HUDEP-2 (cell line): ENCODE results near the gene DGKZ.

ENCODE experiments used
- DNase-seq, 76 experiments: peaks; one replicate each; lab custom pipeline; 2025; ENCODE audit not compliant: unreplicated experiment in 76 of 76; lab: John Stamatoyannopoulos, UW

Gene DGKZ

DNA sequence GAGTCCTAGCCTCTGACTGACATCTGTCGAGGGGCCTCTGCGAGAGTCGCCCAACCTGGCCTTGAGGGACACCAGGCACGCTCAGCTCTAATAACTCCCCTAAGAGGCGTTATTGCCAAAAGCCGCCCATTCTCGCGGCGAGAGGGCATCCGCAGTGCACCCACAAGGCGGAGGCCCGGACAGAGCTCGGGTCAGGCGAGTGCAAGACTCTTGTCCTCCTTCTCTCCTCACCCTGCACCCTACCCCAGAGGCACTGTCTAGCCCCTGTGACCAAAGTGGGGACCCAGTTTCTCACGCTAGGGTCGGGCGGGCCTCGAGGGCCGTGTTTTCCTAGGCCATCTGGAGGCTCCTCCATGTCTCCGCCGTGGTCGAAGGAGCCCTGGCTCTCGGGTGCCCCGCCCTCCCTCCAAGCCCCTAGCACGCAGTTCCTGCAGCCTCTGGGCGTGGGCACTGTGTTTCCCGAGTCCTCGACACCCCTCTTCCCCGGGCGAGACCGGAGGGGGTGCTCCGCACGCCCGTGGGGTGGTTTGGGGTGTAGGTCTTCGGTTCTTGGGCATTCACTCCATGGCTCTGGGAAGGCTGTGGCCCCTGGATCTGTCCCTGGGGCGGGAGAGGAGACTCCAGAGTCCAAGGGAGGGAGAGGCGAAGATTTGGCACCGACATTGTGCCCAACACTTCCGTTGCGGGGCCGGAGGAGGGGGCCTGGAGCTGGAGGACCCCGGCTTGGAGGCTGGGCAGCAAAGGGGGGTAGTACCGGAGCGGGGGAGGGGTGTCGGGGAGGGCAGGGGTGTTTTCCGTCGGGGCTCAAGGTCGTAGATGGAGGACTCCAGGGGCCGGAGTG is 43.3 kb downstream of the DGKZ start:
- peak in 5 of 76 experiments; percentile 11 to 39 (median 16) for DNase-seq

GRCh38 chr11:46391186-46391577 is 43.9 kb downstream of the DGKZ start:
- no peak for DNase-seq

GRCh38 chr11:46391578-46392420 is 44.5 kb downstream of the DGKZ start, which contains the start of gene CHRM4:
TSS of gene CHRM4 (minus strand) at chr11:46391776. CDS start at chr11:46386557, 5,219 bp downstream.
- peak in 29 of 76 experiments; percentile 7 to 55 (median 27) for DNase-seq

- peak in 71 of 76 experiments; percentile 11 to 86 (median 67) for DNase-seq
These were observed 45.4 kb downstream of the DGKZ start for GRCh38 chr11:46392421-46393230.

GRCh38 chr11:46393231-46393616 is 46.0 kb downstream of the DGKZ start:
- DNase-seq: no peak

DNA sequence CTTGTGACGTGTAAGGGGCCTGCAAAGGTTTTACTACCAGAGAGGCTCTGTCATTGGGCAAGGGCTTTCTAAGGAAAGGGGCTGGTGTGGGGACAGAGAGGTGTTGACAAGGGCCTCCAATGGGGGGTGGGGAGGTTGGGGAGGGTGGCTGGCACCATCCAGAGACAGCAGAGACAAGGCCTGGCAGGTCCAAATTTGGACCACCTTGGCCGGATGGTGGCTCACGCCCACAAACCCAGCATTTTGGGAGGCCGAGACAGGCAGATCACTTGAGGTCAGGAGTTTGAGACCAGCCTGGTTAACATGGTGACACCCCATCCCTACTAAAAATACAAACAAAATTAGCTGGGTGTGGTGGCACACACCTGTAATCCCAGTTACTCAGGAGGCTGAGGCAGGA is 46.5 kb downstream of the DGKZ start:
- DNase-seq: no peak

DNA sequence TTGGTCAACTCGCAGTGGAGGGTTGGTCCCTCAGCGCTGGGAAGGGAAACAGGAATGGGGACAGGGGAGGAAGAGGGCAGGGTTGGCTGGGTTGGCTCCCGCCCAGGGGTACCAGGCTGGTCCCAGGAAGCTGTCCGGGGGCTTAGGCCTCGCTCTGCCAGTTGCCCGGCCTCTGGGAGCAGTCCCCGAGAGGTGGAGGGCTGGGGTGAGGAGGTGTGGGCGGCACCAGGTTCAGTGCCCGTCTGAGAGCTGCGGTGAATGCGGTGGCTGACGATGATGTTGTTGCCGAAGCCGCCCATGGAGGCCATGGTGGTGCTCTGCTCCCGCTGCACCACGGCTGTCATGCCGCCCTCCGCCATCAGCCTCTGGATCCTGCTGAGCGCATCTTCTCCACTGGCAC is 50.3 kb downstream of the DGKZ start:
- no peak for DNase-seq

DNA sequence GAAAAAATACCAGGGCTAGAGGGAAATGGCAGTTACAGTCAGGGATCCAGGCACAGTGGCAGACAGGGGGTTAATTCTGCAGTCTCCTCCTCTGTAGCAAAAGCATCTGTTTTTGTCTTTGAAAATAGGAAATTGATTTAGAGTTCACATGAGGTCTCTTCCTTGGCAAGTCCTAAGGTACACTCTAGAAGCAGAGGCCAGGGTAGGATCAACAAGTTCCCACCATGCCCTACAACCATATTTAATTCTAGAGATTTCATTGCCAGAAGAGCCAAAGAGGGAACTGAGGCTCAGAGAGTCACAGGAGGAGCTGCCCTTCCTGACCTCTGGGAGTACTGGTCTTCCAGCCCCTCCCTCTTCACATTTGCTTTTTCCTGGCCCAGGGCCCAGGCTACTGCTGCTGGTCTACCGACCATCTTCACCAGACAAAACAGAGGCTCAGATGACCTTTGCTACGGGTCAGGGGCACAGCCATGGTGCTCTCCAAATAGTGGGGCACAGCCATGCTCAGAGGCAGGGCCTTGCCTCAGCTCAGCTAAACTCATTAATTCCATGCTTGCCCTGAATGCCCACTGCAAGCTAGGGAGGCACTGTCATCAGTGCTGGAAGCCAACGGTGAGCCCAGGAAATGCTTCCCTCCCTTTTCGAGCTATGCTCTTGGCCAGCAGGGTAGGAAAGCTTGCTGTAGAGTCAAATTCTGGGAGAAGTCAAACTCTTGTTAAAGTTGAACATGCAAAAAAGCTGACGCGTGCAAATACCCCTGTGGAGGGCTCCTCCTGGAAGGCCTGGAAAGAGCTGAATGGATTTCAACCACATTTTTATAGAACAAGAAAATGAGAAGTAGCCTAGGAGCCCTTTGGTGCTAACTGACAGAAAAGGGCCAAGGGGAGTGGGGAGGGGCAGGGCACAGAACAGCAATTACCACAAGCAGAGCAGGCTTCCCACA is 56.0 kb downstream of the DGKZ start:
- DNase-seq: no peak

GRCh38 chr11:46404476-46405017 is 57.3 kb downstream of the DGKZ start:
- no peak for DNase-seq

- DNase-seq: no peak
These were observed 60.4 kb downstream of the DGKZ start for GRCh38 chr11:46407635-46408034.

DNA sequence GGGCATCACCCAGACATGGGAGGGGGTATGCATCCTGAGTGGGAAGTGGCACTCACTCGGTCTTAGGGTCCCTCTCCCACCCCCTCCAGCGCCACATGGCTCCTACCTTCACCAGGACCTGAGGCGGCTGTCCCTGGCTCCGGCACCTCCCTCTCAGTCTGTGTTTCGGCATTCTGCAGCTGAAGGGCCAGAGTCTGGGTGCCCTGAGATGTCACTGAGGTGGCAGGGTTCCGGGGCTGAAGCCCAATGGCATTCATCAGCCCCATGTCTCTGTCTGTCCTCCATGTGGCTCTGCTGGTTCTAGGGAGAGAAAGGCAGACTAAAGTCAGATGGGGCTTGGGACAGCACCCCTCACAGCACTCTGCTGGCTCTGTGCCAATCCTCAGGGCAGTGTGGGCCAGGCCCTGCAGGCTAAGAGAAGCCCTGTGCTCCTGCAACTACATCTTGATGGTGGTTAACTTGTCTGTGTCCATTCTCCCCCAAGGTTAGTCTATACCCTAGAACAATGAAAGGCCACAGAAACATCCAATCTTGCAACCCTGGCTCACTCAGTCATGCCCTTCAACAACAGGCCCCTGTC is 61.2 kb downstream of the DGKZ start:
- DNase-seq: no peak

DNA sequence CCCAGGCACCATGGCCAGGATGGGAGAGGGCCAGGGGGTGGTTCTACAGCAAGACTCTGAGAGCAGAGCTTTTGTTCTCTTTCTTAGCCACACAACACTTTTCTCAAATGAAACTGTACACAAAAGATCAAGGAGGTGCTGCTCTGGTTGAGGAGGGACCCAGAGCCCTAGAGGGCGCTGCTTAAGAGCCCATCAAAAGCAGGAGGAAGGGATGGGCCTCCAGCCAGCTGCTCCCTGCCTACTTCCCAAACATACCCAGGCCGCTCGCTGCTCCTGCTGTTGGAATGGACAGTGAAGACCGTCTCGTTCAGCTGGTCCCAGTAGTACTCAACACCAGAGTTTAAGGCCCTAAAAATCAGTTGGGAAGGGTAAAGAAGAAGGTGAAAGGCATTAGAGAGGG is 62.8 kb downstream of the DGKZ start:
- no peak for DNase-seq

DNA sequence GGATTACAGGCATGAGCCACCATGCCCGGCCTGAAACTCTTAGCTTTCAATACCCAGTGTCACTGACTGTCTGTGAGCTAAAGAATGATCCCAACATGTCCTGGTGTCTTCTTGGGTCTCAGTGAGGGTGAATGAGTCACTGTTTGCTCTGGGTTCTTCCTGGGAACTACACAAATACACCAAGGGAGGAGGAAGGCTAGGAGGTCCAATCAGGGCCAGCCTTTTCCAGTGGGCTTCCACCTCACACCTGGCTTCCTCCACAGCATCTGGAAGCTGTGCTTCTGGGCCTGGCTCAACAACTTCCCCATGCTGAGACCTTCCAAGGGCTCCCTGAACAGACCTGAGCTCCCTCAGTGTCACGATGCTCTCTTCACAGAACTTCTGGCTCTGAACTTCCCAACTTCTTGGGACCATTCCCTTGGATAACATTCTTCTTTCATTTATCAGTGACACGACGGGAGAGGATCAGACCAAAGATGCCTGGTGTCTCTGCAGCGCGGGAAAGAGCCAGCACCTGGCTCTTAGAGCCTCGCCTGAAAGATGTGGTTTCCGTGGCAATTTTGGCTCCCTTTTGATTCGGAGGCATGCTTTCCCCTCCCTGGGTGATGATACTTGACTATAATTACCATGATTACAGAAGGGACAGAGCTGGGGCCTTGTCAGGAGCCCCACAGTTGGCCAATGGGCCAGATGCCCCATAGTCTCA is 66.7 kb downstream of the DGKZ start:
- no peak for DNase-seq

- peak in 22 of 76 experiments; percentile 6 to 42 (median 22) for DNase-seq
These were observed 67.2 kb downstream of the DGKZ start for GRCh38 chr11:46414466-46414796.

- no peak for DNase-seq
These were observed 67.6 kb downstream of the DGKZ start for GRCh38 chr11:46414879-46415278.

DNA sequence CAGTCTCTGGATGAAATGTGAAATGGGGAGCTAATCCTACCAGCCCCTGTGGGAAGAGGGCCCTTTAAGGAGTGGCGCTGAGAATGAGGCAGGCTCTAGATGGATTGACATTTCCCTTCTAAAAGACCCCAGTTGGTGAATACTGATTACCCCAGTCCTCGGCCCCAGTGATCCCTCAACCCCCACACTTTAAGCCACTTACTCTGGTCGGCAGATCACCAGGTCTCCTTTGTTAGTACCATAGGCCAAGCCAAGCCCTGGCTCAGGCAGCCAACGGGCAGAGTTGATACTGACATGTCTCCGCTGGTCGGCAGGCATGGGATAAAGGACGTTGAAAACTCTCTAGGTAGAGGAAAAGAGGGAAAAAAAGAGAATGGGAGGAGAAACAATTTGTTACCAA is 70.4 kb downstream of the DGKZ start:
- DNase-seq: no peak

GRCh38 chr11:46418751-46419150 is 71.5 kb downstream of the DGKZ start:
- DNase-seq: no peak

GRCh38 chr11:46420513-46420912 is 73.2 kb downstream of the DGKZ start:
- no peak for DNase-seq
